ENCODE data around the gene REELD1. TPM values are rescaled to one million over a fixed set of nuclear protein-coding genes. Genes with fewer than 3 reads are reported as not detected.
A peak's percentile ranks its signal among the peaks of the same experiment; 100 is the strongest.

REELD1 gene
- total and polyA plus RNA-seq, 9 donors, result 0.08 to 0.13 (median 0.11) TPM; not detected in 6

- Histone ChIP-seq H3K4me1 (ENCODE audit: control insufficient read depth, insufficient read depth, low read length) (no peaks in the 10 kb centered on the region), H3K27ac (ENCODE audit: low read length) (no peak overlapping the region), H3K36me3 (ENCODE audit: control insufficient read depth, insufficient read depth, low read length) (peaks cover 27% of the 10 kb centered on the region), H3K4me3 (ENCODE audit: low read length) (no peak overlapping the region), H3K9me3 (replicated peaks; ENCODE audit: control insufficient read depth, low read depth, low read length) (no peaks in the 10 kb centered on the region), H3K27me3 (ENCODE audit: control insufficient read depth, insufficient read depth, low read length) (no peaks in the 10 kb centered on the region)
- no CpG with 5 or more reads among the region's 4 CpGs for WGBS (ENCODE audit: insufficient coverage)
- no peak for DNase-seq
Measured at GRCh38 chr4:146186041-146186440, 28.3 kb upstream of the REELD1 start.

- DNase-seq, result no peak
- Histone ChIP-seq H3K27me3 (ENCODE audit: control insufficient read depth, insufficient read depth, low read length) (no peaks in the 10 kb centered on the region), H3K36me3 (ENCODE audit: control insufficient read depth, insufficient read depth, low read length) (peaks cover 29% of the 10 kb centered on the region), H3K27ac (ENCODE audit: low read length) (no peak overlapping the region), H3K4me1 (ENCODE audit: control insufficient read depth, insufficient read depth, low read length) (no peaks in the 10 kb centered on the region), H3K9me3 (replicated peaks; ENCODE audit: control insufficient read depth, low read depth, low read length) (no peaks in the 10 kb centered on the region), H3K4me3 (ENCODE audit: low read length) (no peak overlapping the region)
- WGBS (ENCODE audit: insufficient coverage), result 94% methylated on average over 2 of the region's 3 CpGs
Measured at GRCh38 chr4:146186596-146186995, 27.7 kb upstream of the REELD1 start.

- Histone ChIP-seq H3K9me3 (replicated peaks; ENCODE audit: control insufficient read depth, low read depth, low read length) (no peaks in the 10 kb centered on the region), H3K27me3 (ENCODE audit: control insufficient read depth, insufficient read depth, low read length) (no peaks in the 10 kb centered on the region), H3K4me3 (ENCODE audit: low read length) (no peak overlapping the region), H3K27ac (ENCODE audit: low read length) (no peak overlapping the region), H3K4me1 (ENCODE audit: control insufficient read depth, insufficient read depth, low read length) (peaks cover 2% of the 10 kb centered on the region), H3K36me3 (ENCODE audit: control insufficient read depth, insufficient read depth, low read length) (peaks cover 28% of the 10 kb centered on the region)
- DNase-seq, result no peak
- whole genome bisulfite sequencing (ENCODE audit: insufficient coverage), result no CpG with 5 or more reads among the region's 2 CpGs
Measured at GRCh38 chr4:146190456-146190855, 23.9 kb upstream of the REELD1 start.

- no peak overlapping the region for H3K4me3 ChIP-seq (ENCODE audit: low read length)
- peaks cover 25% of the 10 kb centered on the region for H3K36me3 ChIP-seq (ENCODE audit: control insufficient read depth, insufficient read depth, low read length)
- peaks cover 2% of the 10 kb centered on the region for H3K4me1 ChIP-seq (ENCODE audit: control insufficient read depth, insufficient read depth, low read length)
- H3K9me3 ChIP-seq (replicated peaks; ENCODE audit: control insufficient read depth, low read depth, low read length), result no peaks in the 10 kb centered on the region
- no peak overlapping the region for H3K27ac ChIP-seq (ENCODE audit: low read length)
- 65% methylated on average over 3 of the region's 9 CpGs for WGBS (ENCODE audit: insufficient coverage)
- DNase-seq, result peak; percentile 22
- H3K27me3 ChIP-seq (ENCODE audit: control insufficient read depth, insufficient read depth, low read length), result no peaks in the 10 kb centered on the region
Measured at GRCh38 chr4:146191766-146192458, 22.4 kb upstream of the REELD1 start.

- Histone ChIP-seq H3K9me3 (replicated peaks; ENCODE audit: control insufficient read depth, low read depth, low read length) (no peaks in the 10 kb centered on the region), H3K27ac (ENCODE audit: low read length) (no peak overlapping the region), H3K27me3 (ENCODE audit: control insufficient read depth, insufficient read depth, low read length) (no peaks in the 10 kb centered on the region), H3K4me3 (ENCODE audit: low read length) (no peak overlapping the region), H3K4me1 (ENCODE audit: control insufficient read depth, insufficient read depth, low read length) (peaks cover 2% of the 10 kb centered on the region), H3K36me3 (ENCODE audit: control insufficient read depth, insufficient read depth, low read length) (peaks cover 21% of the 10 kb centered on the region)
- no CpG with 5 or more reads among the region's 5 CpGs for WGBS (ENCODE audit: insufficient coverage)
- no peak for DNase-seq
Measured at GRCh38 chr4:146193628-146194027, 20.7 kb upstream of the REELD1 start.

GRCh38 chr4:146194212-146194611 lies 20.1 kb upstream of the REELD1 start:
- Histone ChIP-seq H3K27me3 (ENCODE audit: control insufficient read depth, insufficient read depth, low read length) (no peaks in the 10 kb centered on the region), H3K4me1 (ENCODE audit: control insufficient read depth, insufficient read depth, low read length) (peaks cover 2% of the 10 kb centered on the region), H3K27ac (ENCODE audit: low read length) (no peak overlapping the region), H3K36me3 (ENCODE audit: control insufficient read depth, insufficient read depth, low read length) (peaks cover 21% of the 10 kb centered on the region), H3K4me3 (ENCODE audit: low read length) (no peak overlapping the region), H3K9me3 (replicated peaks; ENCODE audit: control insufficient read depth, low read depth, low read length) (no peaks in the 10 kb centered on the region)
- DNase-seq, result no peak

- Histone ChIP-seq H3K4me3 (ENCODE audit: low read length) (no peak overlapping the region), H3K27ac (ENCODE audit: low read length) (no peak overlapping the region), H3K4me1 (ENCODE audit: control insufficient read depth, insufficient read depth, low read length) (no peaks in the 10 kb centered on the region), H3K36me3 (ENCODE audit: control insufficient read depth, insufficient read depth, low read length) (no peaks in the 10 kb centered on the region), H3K27me3 (ENCODE audit: control insufficient read depth, insufficient read depth, low read length) (no peaks in the 10 kb centered on the region), H3K9me3 (replicated peaks; ENCODE audit: control insufficient read depth, low read depth, low read length) (no peaks in the 10 kb centered on the region)
- DNase-seq, result no peak
- 100% methylated on average over 1 of the region's 2 CpGs for WGBS (ENCODE audit: insufficient coverage)
Measured at GRCh38 chr4:146202665-146203064, 11.7 kb upstream of the REELD1 start.

- 53% methylated on average over 5 of the region's 5 CpGs for WGBS (ENCODE audit: insufficient coverage)
- Histone ChIP-seq H3K27me3 (ENCODE audit: control insufficient read depth, insufficient read depth, low read length) (no peaks in the 10 kb centered on the region), H3K4me3 (ENCODE audit: low read length) (no peak overlapping the region), H3K36me3 (ENCODE audit: control insufficient read depth, insufficient read depth, low read length) (no peaks in the 10 kb centered on the region), H3K9me3 (replicated peaks; ENCODE audit: control insufficient read depth, low read depth, low read length) (no peaks in the 10 kb centered on the region), H3K27ac (ENCODE audit: low read length) (no peak overlapping the region), H3K4me1 (ENCODE audit: control insufficient read depth, insufficient read depth, low read length) (no peaks in the 10 kb centered on the region)
- DNase-seq, result no peak
Measured at GRCh38 chr4:146207410-146207809, 6.9 kb upstream of the REELD1 start.

- H3K4me3 ChIP-seq (ENCODE audit: low read length), result no peak overlapping the region
- WGBS (ENCODE audit: insufficient coverage), result no CpG with 5 or more reads among the region's 2 CpGs
- H3K27me3 ChIP-seq (ENCODE audit: control insufficient read depth, insufficient read depth, low read length), result no peaks in the 10 kb centered on the region
- no peak for DNase-seq
- no peaks in the 10 kb centered on the region for H3K4me1 ChIP-seq (ENCODE audit: control insufficient read depth, insufficient read depth, low read length)
- no peak overlapping the region for H3K27ac ChIP-seq (ENCODE audit: low read length)
- no peaks in the 10 kb centered on the region for H3K36me3 ChIP-seq (ENCODE audit: control insufficient read depth, insufficient read depth, low read length)
- no peaks in the 10 kb centered on the region for H3K9me3 ChIP-seq (replicated peaks; ENCODE audit: control insufficient read depth, low read depth, low read length)
Measured at GRCh38 chr4:146210890-146211289, 3.4 kb upstream of the REELD1 start.

GRCh38 chr4:146211440-146211839 lies 2.9 kb upstream of the REELD1 start:
- Histone ChIP-seq H3K4me3 (ENCODE audit: low read length) (no peak overlapping the region), H3K27ac (ENCODE audit: low read length) (no peak overlapping the region), H3K27me3 (ENCODE audit: control insufficient read depth, insufficient read depth, low read length) (no peaks in the 10 kb centered on the region), H3K9me3 (replicated peaks; ENCODE audit: control insufficient read depth, low read depth, low read length) (no peaks in the 10 kb centered on the region), H3K36me3 (ENCODE audit: control insufficient read depth, insufficient read depth, low read length) (no peaks in the 10 kb centered on the region), H3K4me1 (ENCODE audit: control insufficient read depth, insufficient read depth, low read length) (no peaks in the 10 kb centered on the region)
- DNase-seq, result no peak
- WGBS (ENCODE audit: insufficient coverage), result 57% methylated on average over 6 of the region's 7 CpGs

- H3K27ac ChIP-seq (ENCODE audit: low read length), result no peak overlapping the region
- no peaks in the 10 kb centered on the region for H3K36me3 ChIP-seq (ENCODE audit: control insufficient read depth, insufficient read depth, low read length)
- H3K4me3 ChIP-seq (ENCODE audit: low read length), result no peak overlapping the region
- no peaks in the 10 kb centered on the region for H3K4me1 ChIP-seq (ENCODE audit: control insufficient read depth, insufficient read depth, low read length)
- H3K9me3 ChIP-seq (replicated peaks; ENCODE audit: control insufficient read depth, low read depth, low read length), result no peaks in the 10 kb centered on the region
- 52% methylated on average over 2 of the region's 9 CpGs for WGBS (ENCODE audit: insufficient coverage)
- no peaks in the 10 kb centered on the region for H3K27me3 ChIP-seq (ENCODE audit: control insufficient read depth, insufficient read depth, low read length)
- no peak for DNase-seq
Measured at GRCh38 chr4:146212781-146213180, 1.6 kb upstream of the REELD1 start.
